Kidney epithelial cell (primary cell): ENCODE measurements around the gene DNAJC27. TPM values are rescaled to one million over a fixed set of nuclear protein-coding genes. Genes with fewer than 3 reads are reported as not detected.

Experiments
- DNase-seq: peaks from one replicate; pipeline ENCODE4 v3.0.0-alpha.2; 2010; ENCODE audit warnings: low read depth
- H3K27me3 ChIP-seq: 2 replicates; pipeline ENCODE4 v1.6.0; 2011; ENCODE audit warnings: low read length; ENCODE audit not compliant: control insufficient read depth, insufficient read depth
- H3K36me3 ChIP-seq: 2 replicates; pipeline ENCODE4 v1.5.1; 2011; ENCODE audit warnings: low read length; ENCODE audit not compliant: control insufficient read depth, insufficient read depth
- H3K4me3 ChIP-seq: 2 replicates; pipeline ENCODE4 v1.5.1; 2011; ENCODE audit warnings: low read depth, mild to moderate bottlenecking, control low read depth, low read length
- total RNA-seq: library from RNA; depleted of rRNA; stranded (reverse); fragments of >200 nt; gene quantifications from 2 replicates; pipeline ENCODE4 v1.2.3, GENCODE V29; 2015
- TF ChIP-seq, protein P1 (sequence below): IDR thresholded peaks from 2 replicates; pipeline ENCODE4 v1.5.1; 2011; ENCODE audit warnings: mild to moderate bottlenecking, moderate library complexity, low read length, control low read depth, inconsistent platforms; ENCODE audit not compliant: insufficient read depth, poor library complexity, severe bottlenecking

Gene DNAJC27
- total RNA-seq, 1 donor from 2014 or later: 3.6 TPM

DNA sequence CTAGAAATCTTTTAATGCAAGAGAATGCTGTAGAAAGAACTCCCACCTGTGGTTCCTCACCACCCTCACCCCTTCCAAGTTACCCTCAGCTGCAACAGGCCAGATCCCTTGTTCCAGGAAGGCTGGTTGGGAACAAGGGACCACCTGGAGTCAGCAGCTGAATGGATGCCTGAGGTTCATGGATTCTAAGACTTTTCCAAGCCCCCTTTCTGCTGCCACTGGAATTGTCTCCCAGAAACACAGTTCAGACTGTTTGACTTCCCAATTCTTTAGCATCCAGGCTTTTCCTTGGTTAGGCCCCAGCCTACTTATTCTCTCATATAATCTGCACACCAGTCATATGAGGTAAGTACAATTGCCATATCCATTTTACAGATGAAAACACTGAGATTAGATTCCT lies 43.7 kb downstream of the DNAJC27 start:
- Histone ChIP-seq H3K4me3 (no peak overlapping the region), H3K36me3 (no peaks in the 10 kb centered on the region), H3K27me3 (peaks cover 2% of the 10 kb centered on the region)
- DNase-seq: no peak
- TF ChIP-seq, protein P1, sequence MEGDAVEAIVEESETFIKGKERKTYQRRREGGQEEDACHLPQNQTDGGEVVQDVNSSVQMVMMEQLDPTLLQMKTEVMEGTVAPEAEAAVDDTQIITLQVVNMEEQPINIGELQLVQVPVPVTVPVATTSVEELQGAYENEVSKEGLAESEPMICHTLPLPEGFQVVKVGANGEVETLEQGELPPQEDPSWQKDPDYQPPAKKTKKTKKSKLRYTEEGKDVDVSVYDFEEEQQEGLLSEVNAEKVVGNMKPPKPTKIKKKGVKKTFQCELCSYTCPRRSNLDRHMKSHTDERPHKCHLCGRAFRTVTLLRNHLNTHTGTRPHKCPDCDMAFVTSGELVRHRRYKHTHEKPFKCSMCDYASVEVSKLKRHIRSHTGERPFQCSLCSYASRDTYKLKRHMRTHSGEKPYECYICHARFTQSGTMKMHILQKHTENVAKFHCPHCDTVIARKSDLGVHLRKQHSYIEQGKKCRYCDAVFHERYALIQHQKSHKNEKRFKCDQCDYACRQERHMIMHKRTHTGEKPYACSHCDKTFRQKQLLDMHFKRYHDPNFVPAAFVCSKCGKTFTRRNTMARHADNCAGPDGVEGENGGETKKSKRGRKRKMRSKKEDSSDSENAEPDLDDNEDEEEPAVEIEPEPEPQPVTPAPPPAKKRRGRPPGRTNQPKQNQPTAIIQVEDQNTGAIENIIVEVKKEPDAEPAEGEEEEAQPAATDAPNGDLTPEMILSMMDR: no peak

DNA sequence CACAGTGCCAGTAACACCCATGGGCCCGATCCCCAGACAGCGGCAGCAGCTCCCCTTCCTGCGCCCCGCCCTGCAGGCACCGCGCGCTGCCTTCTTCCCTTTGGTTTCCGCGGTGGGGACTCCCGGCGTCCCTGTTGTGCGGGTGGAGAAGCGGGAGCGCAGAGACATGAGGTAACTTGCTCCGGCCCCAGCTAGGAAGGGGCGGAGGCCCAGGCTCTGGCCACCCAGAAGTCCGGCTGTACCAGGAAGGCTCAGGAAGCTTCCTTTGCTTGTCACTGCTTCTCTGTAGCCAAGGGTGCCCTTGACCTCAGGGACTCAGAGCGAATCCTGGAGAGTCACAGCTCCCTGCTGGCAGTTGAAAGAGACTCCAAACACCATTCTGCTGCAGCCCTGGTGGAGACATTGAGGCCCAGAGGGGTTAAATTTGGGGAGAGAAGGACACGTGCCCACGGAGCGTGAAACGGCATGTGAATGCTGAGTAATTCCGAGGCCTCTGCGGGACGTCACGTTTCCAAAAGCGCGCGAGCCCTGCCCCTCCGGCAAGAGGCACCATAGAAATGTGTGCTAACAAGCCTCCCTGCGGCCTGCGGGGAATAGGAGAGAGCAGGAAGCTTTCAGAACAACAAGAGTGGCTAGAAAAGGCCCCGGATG lies 45.0 kb downstream of the DNAJC27 start:
- TF ChIP-seq, protein P1: no peak
- no peak for DNase-seq
- Histone ChIP-seq H3K4me3 (no peak overlapping the region), H3K27me3 (peaks cover 2% of the 10 kb centered on the region), H3K36me3 (no peaks in the 10 kb centered on the region)

DNA sequence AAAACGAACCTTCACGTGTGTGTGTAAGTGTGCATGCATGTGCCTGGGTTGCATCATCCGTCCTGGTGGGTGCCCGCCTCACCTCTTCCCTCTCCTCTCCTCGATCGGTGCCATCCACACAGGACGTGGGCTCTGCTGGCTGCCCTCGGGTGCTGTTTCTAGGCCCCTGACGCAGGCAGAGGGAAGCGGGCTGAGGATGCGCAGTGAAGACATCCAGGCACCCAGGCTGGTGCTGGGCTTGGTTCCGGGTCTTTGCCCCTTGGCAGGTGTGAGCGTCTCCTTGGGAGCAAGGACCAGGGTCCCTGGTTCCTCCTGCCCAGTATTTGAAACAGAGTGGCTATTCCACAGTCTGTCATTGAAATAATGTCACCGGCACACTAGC lies 45.5 kb downstream of the DNAJC27 start:
- no peak overlapping the region for H3K4me3 ChIP-seq
- TF ChIP-seq, protein P1: no peak

DNA sequence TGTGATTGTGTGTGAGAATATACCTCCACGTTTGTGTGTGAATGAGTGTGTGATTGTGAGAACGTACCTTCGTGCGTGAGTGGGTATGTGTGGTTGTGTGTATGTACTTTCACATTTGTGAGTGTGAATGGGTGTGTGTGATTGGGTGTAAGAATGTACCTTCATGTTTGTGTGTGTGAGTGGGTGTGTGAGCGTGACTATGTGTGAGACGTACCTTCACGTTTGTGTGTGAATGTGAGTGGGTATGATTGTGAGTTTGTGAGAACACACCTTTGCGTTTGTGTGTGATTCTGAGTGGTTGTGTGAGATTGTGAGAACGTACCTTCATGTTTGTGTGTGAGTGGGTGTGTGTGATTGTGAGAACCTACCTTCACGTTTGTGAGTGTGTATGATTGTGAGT lies 45.9 kb downstream of the DNAJC27 start:
- H3K27me3 ChIP-seq: peaks cover 2% of the 10 kb centered on the region
- TF ChIP-seq, protein P1: no peak
- no peak for DNase-seq
- H3K4me3 ChIP-seq: no peak overlapping the region
- H3K36me3 ChIP-seq: no peaks in the 10 kb centered on the region

More for the DNA sequence above, 45.5 kb downstream of the DNAJC27 start:
- no peak for DNase-seq
- Histone ChIP-seq H3K27me3 (peaks cover 2% of the 10 kb centered on the region), H3K36me3 (no peaks in the 10 kb centered on the region)

DNA sequence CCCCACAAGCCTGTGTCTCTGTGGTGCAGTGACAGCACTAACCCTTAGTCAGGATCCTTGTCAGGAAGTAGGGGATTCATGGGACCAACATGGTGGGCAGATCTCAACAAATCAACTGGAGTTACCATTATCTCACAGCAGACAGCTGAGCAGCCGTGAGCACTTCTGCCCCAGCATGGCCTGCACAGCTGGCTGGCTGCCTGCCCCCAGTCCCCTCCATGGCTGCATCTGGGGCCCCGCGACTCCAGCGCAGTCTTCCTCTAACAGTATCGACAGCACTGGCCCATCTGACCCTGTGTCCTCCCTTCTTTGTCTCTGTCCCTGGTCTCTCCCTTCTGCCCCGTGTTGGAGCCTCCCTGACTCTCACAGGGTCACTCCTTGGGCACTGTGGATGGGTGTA lies 47.0 kb downstream of the DNAJC27 start:
- no peaks in the 10 kb centered on the region for H3K36me3 ChIP-seq
- no peak for DNase-seq
- TF ChIP-seq, protein P1: no peak
- no peak overlapping the region for H3K4me3 ChIP-seq
- H3K27me3 ChIP-seq: peaks cover 2% of the 10 kb centered on the region

DNA sequence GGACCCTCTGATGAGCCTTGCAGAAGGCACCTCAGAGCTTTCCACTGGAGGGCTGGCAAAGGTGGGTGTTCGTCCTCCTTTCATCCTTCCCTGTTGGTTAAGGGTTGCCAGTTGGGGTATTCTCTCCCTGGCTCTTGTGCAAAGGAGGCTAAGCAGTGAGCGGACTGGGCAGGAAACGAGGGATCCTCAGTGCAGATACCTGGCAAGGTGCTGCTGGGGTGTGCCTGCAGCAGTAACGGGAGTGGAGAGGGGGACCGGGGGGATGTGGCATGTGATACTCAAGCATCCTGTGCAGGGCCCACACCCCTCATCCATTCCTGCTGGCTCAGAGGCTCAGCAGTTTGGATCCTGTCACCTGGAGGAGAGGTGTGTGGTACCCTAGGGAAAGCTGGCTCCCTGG lies 47.5 kb downstream of the DNAJC27 start:
- no peak for DNase-seq
- Histone ChIP-seq H3K27me3 (peaks cover 2% of the 10 kb centered on the region), H3K36me3 (no peaks in the 10 kb centered on the region), H3K4me3 (no peak overlapping the region)
- TF ChIP-seq, protein P1: no peak
